ENCODE measurements around the gene ARSJ.

GRCh38 chr4:113975578-113975977, 3.9 kb downstream of the ARSJ start:
- no peak for TF ChIP-seq CREB1 (CRISPR knock-in tag; IDR thresholded peaks at IDR 0.05; ENCODE audit: low read depth)
- TF ChIP-seq CTCF (conservative IDR thresholded peaks at IDR 0.05; ENCODE audit: low read depth in 2 of 2): no peak
- TF ChIP-seq EZH2phosphoT487 (IDR thresholded peaks at IDR 0.05; ENCODE audit: unreplicated experiment): no peak

Data from GM23338 (cell line).